ENCODE results near the gene SYCP2.

SYCP2 gene

DNA sequence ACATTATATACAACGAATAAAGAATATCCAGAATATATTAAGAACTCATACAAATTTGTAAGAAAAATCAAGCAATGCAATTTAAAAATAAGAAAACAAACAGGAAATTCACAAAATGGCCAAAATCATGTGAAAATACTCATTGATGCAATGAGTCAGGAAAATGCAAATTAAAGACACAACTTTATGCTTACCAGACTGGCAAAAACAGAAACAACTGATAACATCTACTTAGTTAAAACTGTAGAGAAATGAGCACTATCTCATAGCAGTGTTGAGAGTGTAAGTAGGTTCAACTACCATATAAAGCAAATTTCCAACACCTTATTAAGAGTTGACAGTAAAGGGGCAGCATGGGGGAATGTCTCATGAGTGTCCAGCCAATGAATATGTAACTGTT lies 62.3 kb downstream of the SYCP2 start:
- H3K79me2 ChIP-seq (ENCODE audit: insufficient read depth, low read length): no peaks in the 10 kb centered on the region
- no peak overlapping the region for H3K27ac ChIP-seq (ENCODE audit: low read depth, low read length, poor library complexity, severe bottlenecking)
- no peak overlapping the region for H3K9ac ChIP-seq (ENCODE audit: low read length)
- no peak overlapping the region for H3K4me2 ChIP-seq (ENCODE audit: low read length)
- no peaks in the 10 kb centered on the region for H4K20me1 ChIP-seq (ENCODE audit: insufficient read depth, low read length)
- H2AFZ ChIP-seq (ENCODE audit: low read length): no peak overlapping the region
- no peak overlapping the region for H3K4me3 ChIP-seq (ENCODE audit: low read depth, low read length, poor library complexity, severe bottlenecking)
- H3K9me2 ChIP-seq (ENCODE audit: low read depth, low read length): no peaks in the 10 kb centered on the region
- H3K4me1 ChIP-seq (ENCODE audit: insufficient read depth, low read length, severe bottlenecking): no peaks in the 10 kb centered on the region
- no peaks in the 10 kb centered on the region for H3K27me3 ChIP-seq (ENCODE audit: insufficient read depth, low read length)
- H3F3A ChIP-seq (ENCODE audit: insufficient read depth, low read length): no peaks in the 10 kb centered on the region
- no peaks in the 10 kb centered on the region for H3K9me3 ChIP-seq (ENCODE audit: low read length)
- TF ChIP-seq, protein P1, sequence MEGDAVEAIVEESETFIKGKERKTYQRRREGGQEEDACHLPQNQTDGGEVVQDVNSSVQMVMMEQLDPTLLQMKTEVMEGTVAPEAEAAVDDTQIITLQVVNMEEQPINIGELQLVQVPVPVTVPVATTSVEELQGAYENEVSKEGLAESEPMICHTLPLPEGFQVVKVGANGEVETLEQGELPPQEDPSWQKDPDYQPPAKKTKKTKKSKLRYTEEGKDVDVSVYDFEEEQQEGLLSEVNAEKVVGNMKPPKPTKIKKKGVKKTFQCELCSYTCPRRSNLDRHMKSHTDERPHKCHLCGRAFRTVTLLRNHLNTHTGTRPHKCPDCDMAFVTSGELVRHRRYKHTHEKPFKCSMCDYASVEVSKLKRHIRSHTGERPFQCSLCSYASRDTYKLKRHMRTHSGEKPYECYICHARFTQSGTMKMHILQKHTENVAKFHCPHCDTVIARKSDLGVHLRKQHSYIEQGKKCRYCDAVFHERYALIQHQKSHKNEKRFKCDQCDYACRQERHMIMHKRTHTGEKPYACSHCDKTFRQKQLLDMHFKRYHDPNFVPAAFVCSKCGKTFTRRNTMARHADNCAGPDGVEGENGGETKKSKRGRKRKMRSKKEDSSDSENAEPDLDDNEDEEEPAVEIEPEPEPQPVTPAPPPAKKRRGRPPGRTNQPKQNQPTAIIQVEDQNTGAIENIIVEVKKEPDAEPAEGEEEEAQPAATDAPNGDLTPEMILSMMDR (IDR thresholded peaks at IDR 0.05; ENCODE audit: low read length): no peak
- no peak for TF ChIP-seq EZH2 (IDR thresholded peaks at IDR 0.05; ENCODE audit: borderline replicate concordance, low read length)
- no peaks in the 10 kb centered on the region for H3K36me3 ChIP-seq (ENCODE audit: insufficient read depth, low read length)

- no peak for TF ChIP-seq EZH2 (IDR thresholded peaks at IDR 0.05; ENCODE audit: borderline replicate concordance, low read length)
- TF ChIP-seq, protein P1 (IDR thresholded peaks at IDR 0.05; ENCODE audit: low read length): no peak
- Histone ChIP-seq H3K4me1 (ENCODE audit: insufficient read depth, low read length, severe bottlenecking) (no peaks in the 10 kb centered on the region), H3K79me2 (ENCODE audit: insufficient read depth, low read length) (no peaks in the 10 kb centered on the region), H3K27ac (ENCODE audit: low read depth, low read length, poor library complexity, severe bottlenecking) (no peak overlapping the region), H3K27me3 (ENCODE audit: insufficient read depth, low read length) (0 out of 2 replicates have a peak, but pooled peaks cover 1% of the 10 kb centered on the region), H3K4me2 (ENCODE audit: low read length) (no peak overlapping the region), H3K9ac (ENCODE audit: low read length) (no peak overlapping the region), H3F3A (ENCODE audit: insufficient read depth, low read length) (no peaks in the 10 kb centered on the region), H3K36me3 (ENCODE audit: insufficient read depth, low read length) (no peaks in the 10 kb centered on the region), H3K9me2 (ENCODE audit: low read depth, low read length) (no peaks in the 10 kb centered on the region), H3K9me3 (ENCODE audit: low read length) (no peaks in the 10 kb centered on the region), H4K20me1 (ENCODE audit: insufficient read depth, low read length) (no peaks in the 10 kb centered on the region), H3K4me3 (ENCODE audit: low read depth, low read length, poor library complexity, severe bottlenecking) (no peak overlapping the region), H2AFZ (ENCODE audit: low read length) (no peak overlapping the region)
Measured at GRCh38 chr20:59866338-59866737, 67.1 kb downstream of the SYCP2 start.

DNA sequence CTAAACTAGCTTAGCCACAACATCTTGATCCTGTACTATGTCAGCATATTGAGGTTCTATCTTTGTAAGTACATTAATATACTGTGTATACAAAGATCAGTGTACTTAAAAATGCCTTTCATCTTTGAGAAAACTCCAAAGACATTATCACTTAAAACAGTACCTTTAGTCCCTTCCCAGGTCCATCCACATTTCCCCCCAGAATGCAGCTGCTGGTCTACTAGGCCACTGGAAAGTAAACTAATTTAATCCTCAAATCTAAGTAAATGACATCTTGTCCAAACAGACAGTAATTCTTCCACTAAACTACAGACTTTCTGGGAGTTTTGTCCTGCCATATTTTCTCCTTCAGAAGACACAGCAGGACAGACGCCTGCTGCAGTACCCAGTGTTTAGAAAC lies 68.7 kb downstream of the SYCP2 start:
- H3K9me3 ChIP-seq (ENCODE audit: low read length): no peaks in the 10 kb centered on the region
- no peak for TF ChIP-seq EZH2 (IDR thresholded peaks at IDR 0.05; ENCODE audit: borderline replicate concordance, low read length)
- TF ChIP-seq, protein P1 (IDR thresholded peaks at IDR 0.05; ENCODE audit: low read length): no peak
- H3K27ac ChIP-seq (ENCODE audit: low read depth, low read length, poor library complexity, severe bottlenecking): no peak overlapping the region
- H4K20me1 ChIP-seq (ENCODE audit: insufficient read depth, low read length): no peaks in the 10 kb centered on the region
- no peaks in the 10 kb centered on the region for H3K36me3 ChIP-seq (ENCODE audit: insufficient read depth, low read length)
- H3K9me2 ChIP-seq (ENCODE audit: low read depth, low read length): no peaks in the 10 kb centered on the region
- H3K4me3 ChIP-seq (ENCODE audit: low read depth, low read length, poor library complexity, severe bottlenecking): no peak overlapping the region
- H3K4me1 ChIP-seq (ENCODE audit: insufficient read depth, low read length, severe bottlenecking): no peaks in the 10 kb centered on the region
- no peak overlapping the region for H3K9ac ChIP-seq (ENCODE audit: low read length)
- no peaks in the 10 kb centered on the region for H3F3A ChIP-seq (ENCODE audit: insufficient read depth, low read length)
- H3K4me2 ChIP-seq (ENCODE audit: low read length): no peak overlapping the region
- no peak overlapping the region for H2AFZ ChIP-seq (ENCODE audit: low read length)
- H3K27me3 ChIP-seq (ENCODE audit: insufficient read depth, low read length): 0 out of 2 replicates have a peak, but pooled peaks cover 7% of the 10 kb centered on the region
- no peaks in the 10 kb centered on the region for H3K79me2 ChIP-seq (ENCODE audit: insufficient read depth, low read length)
